Fibroblast of mammary gland (primary cell): ENCODE measurements around the gene ST6GAL1.

ENCODE experiments used
- DNase-seq: peaks from one replicate; pipeline ENCODE4 v3.0.0-alpha.2; 2010; ENCODE audit warnings: low read depth
- H3K4me3 ChIP-seq: 2 replicates; pipeline ENCODE4 v1.5.1; 2011; ENCODE audit warnings: low read depth, mild to moderate bottlenecking, low read length, moderate library complexity; ENCODE audit not compliant: control insufficient read depth
- TF ChIP-seq, protein P1 (sequence below): conservative IDR thresholded peaks from 2 replicates; pipeline ENCODE4 v1.5.1; 2011; ENCODE audit warnings: low read depth, low read length, inconsistent platforms; ENCODE audit not compliant: control insufficient read depth, insufficient read depth

Gene ST6GAL1

DNA sequence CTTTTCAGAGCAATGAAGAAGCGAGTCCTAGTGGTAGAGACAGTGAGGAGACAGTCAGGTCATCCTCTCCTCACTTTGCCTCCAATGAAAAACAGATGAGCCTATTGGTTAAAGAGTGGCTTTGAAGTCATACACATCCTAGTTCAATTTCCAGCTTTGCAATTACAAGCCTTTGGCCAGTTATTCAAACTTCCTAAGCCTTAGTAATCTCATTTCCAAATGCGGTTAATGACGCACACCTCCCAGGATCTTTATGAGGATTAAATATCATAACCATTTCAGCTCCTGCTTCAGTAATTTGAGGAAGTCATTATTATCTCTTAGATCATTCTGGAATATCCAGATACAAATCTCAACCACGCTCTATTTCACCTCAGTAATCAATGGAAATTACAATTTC is 10.0 kb upstream of the ST6GAL1 start:
- DNase-seq: no peak
- TF ChIP-seq, protein P1, sequence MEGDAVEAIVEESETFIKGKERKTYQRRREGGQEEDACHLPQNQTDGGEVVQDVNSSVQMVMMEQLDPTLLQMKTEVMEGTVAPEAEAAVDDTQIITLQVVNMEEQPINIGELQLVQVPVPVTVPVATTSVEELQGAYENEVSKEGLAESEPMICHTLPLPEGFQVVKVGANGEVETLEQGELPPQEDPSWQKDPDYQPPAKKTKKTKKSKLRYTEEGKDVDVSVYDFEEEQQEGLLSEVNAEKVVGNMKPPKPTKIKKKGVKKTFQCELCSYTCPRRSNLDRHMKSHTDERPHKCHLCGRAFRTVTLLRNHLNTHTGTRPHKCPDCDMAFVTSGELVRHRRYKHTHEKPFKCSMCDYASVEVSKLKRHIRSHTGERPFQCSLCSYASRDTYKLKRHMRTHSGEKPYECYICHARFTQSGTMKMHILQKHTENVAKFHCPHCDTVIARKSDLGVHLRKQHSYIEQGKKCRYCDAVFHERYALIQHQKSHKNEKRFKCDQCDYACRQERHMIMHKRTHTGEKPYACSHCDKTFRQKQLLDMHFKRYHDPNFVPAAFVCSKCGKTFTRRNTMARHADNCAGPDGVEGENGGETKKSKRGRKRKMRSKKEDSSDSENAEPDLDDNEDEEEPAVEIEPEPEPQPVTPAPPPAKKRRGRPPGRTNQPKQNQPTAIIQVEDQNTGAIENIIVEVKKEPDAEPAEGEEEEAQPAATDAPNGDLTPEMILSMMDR: no peak
- no peak overlapping the region for H3K4me3 ChIP-seq

DNA sequence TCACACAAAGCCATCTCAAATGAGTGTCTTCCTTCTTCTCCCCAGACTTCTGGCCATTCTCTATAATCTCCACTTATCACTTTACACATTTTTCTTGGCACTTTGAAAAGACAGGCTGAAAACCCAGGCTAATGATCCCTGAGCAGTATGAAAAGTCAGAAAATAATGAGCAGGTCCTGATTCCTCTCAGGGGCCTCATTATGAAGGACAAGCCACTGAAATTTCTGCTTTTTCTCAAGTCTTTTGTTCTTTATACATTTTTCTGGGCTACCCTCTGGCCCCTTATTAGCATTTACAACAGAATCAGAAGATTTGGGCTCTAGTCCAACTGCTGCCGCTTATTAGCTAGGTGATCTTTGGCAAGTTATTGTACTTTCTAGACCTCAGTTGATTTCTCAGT is 9.5 kb upstream of the ST6GAL1 start:
- H3K4me3 ChIP-seq: no peak overlapping the region
- DNase-seq: no peak
- TF ChIP-seq, protein P1: no peak

DNA sequence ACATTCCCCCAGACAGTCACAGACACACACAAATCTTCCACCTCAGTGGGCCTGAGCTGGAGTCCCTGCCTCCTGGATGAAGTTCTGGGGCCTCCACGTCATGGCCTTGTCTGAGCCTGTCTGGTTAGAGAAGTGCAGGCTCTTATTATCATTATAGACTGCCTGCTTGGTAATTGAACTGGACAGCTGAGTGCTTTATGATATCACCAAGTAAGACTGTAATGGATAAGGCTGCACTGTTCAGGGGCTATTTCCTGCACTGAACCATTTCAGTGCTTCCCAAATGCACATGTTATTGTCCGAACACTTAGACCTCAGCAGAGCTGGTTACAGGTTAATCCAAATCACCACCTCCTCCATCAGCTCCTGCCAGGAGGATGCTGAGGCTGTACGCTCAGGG is 8.7 kb upstream of the ST6GAL1 start:
- H3K4me3 ChIP-seq: no peak overlapping the region
- TF ChIP-seq, protein P1: no peak
- DNase-seq: no peak

DNA sequence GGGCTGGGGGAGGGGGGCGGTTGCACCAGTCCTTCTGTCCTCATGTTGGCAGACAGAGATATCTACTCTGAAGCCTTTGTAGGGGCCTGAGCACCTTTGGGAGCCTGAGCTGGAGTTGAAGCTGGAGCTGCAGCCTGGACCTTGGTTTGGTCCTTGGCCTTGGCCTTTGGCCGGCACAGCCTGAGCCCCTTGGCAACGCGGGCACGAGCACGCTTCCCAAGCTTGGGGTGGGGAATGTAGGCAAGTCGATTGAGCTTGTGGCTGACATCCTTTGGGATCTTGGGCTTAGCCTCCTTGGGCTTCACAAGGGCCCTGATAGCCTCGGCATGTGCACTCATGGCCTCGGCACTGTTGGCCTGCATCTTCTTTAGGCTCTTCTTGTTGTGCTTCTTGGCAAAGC is 8.1 kb upstream of the ST6GAL1 start:
- no peak for DNase-seq
- TF ChIP-seq, protein P1: no peak
- H3K4me3 ChIP-seq: no peak overlapping the region

DNA sequence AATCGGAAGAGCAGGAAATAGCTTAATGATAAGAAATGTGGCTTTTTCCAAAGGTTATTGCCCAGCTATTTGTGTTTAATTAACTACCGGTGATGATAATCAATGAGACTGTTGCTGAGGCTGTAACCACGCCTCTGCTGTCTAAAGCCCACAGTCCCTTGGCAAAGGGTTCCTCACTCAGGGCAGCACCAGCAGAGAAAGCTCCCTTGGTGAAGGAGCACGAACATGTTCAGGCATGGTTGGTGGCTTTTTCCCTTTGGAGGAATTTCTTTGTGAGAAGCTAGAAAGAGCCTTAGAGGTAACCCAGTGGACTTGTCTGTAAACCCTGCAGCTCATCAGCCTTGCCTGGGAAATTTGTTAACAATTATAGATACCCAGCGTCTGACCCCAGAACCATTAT is 7.5 kb upstream of the ST6GAL1 start:
- no peak for DNase-seq
- TF ChIP-seq, protein P1: no peak

DNA sequence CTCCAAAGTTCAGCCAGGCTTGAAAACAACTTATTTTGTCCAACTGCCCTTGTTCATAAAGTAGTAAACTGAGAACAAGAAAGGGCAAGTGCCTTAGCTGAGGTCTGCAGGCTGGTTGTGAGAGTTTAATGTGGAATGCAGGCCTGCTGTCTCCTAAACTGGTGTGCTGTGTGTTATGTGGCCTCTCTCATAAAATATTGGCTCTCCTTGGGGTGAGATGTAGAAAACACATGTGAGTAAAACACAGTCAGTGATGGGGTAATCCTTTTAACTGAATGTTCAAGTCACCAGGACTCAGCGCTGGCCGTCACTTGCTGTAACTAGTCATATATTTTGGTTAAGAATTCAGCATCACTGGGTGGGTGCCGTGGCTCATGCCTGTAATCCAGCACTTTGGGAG is 7.1 kb upstream of the ST6GAL1 start:
- TF ChIP-seq, protein P1: no peak
- H3K4me3 ChIP-seq: no peak overlapping the region
- DNase-seq: no peak

More for the DNA sequence above, 7.5 kb upstream of the ST6GAL1 start:
- H3K4me3 ChIP-seq: no peak overlapping the region

DNA sequence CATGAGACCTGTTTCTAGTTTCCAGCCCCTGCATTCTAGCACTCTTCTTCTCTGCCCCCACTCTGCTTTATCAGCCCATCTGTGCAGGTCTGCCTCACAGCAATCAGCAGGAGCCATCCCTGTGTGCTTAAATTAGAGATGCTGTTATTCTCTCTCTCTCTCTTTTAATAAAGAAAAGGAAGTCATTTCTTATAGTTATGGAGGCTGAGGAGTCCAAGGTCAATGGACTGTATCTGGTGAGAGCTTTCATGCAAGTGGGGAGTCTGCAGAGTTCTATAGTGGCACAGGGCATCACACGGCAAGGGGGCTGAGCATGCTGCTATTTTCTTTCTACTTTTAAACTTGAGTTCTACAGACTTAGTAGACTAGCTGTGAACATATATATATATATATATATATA is 4.5 kb upstream of the ST6GAL1 start:
- DNase-seq: no peak
- TF ChIP-seq, protein P1: no peak
- no peak overlapping the region for H3K4me3 ChIP-seq
